K562 (cell line): Measurements from ENCODE around the gene FSD1L. TPM values are rescaled to one million over a fixed set of nuclear protein-coding genes. Genes with fewer than 3 reads are reported as not detected.

Experiments
- ATAC-seq: fragments of 200-7000 bp; cut with Tn5 transposase; 3 replicates; pipeline ENCODE4 v1.9.1; 2020; ENCODE audit warnings: moderate library complexity
- BruUV-seq: library from RNA; stranded (reverse); fragments of 400-500 nt; replicated peaks from 2 replicates; lab custom pipeline; 2021; lab: Mats Ljungman, UMichigan
- CTCF ChIA-PET: fragments of 300-600 bp; formaldehyde crosslinking; extraction: SDS; loops from one replicate; lab custom pipeline; 2021; ENCODE audit warnings: low intra/inter-chr PET ratio; lab: Yijun Ruan, JAX
- POLR2A ChIA-PET: fragments of 300-600, 350-650 bp; sonication (Branson Sonifier 250); formaldehyde crosslinking; extraction: SDS; loops from one replicate; lab custom pipeline; 2021; ENCODE audit warnings: antibody characterized with exemption, inconsistent platforms; lab: Yijun Ruan, JAX
- DNase-seq, 4 experiments: peaks; one replicate each; pipeline versions ENCODE4 v3.0.0 to v3.0.0-alpha.2; 2011 to 2018; ENCODE audit warnings: low spot score in 3 of 4, mixed read lengths in 3 of 4; ENCODE audit errors: extremely low read depth in 1 of 4
- FAIRE-seq: peaks from 2 replicates; lab custom pipeline; 2011; peaks lifted over from hg19 to GRCh38; lab: Jason Lieb, UNC
- H2AFZ ChIP-seq: 2 replicates; pipeline ENCODE4 v1.6.0; 2011; ENCODE audit warnings: low read depth, low read length, control low read depth, inconsistent platforms
- H3K27ac ChIP-seq: fragments of 200-600 bp; 3 replicates; pipeline ENCODE4 v1.8.0; 2011; ENCODE audit warnings: low read depth, mild to moderate bottlenecking, control low read depth, inconsistent platforms, low read length, moderate library complexity, mixed read lengths; ENCODE audit errors: extremely low read depth
- H3K27me3 ChIP-seq, 2 experiments: fragments of 300-600 bp in 1 of 2; 2 replicates in 1 of 2; 3 replicates in 1 of 2; pipeline versions ENCODE4 v1.6.0 to v1.8.0; 2011; ENCODE audit warnings: inconsistent platforms in 2 of 2, low read length in 2 of 2, mild to moderate bottlenecking in 1 of 2, mixed read lengths in 1 of 2, moderate library complexity in 1 of 2; ENCODE audit not compliant: control insufficient read depth in 2 of 2, insufficient read depth in 2 of 2
- H3K36me3 ChIP-seq: fragments of 300-600 bp; 3 replicates; pipeline ENCODE4 v1.8.0; 2011; ENCODE audit warnings: mild to moderate bottlenecking, low read length, inconsistent platforms; ENCODE audit not compliant: control insufficient read depth, insufficient read depth
- H3K4me1 ChIP-seq, 2 experiments: fragments of 200-600 bp in 1 of 2; replicated peaks in 1 of 2; 2 replicates in 1 of 2; 3 replicates in 1 of 2; pipeline versions ENCODE4 v1.5.1 to v1.8.0; 2011; ENCODE audit warnings: inconsistent platforms in 2 of 2, low read length in 2 of 2, mild to moderate bottlenecking in 1 of 2, mixed read lengths in 1 of 2, moderate library complexity in 1 of 2; ENCODE audit not compliant: control insufficient read depth in 2 of 2, insufficient read depth in 2 of 2
- H3K4me2 ChIP-seq: 2 replicates; pipeline ENCODE4 v1.6.1; 2011; ENCODE audit warnings: low read length, control low read depth, inconsistent platforms, mixed read lengths; ENCODE audit not compliant: insufficient read depth
- H3K4me3 ChIP-seq: fragments of 200-600 bp; sonication (generic), shearing (Covaris generic); 2 replicates; pipeline ENCODE4 v1.5.1; 2016; ENCODE audit warnings: control low read depth, inconsistent platforms
- H3K79me2 ChIP-seq: fragments of 200-600 bp; 3 replicates; pipeline ENCODE4 v1.8.0; 2011; ENCODE audit warnings: low read length, inconsistent platforms; ENCODE audit not compliant: control insufficient read depth, insufficient read depth
- H3K9ac ChIP-seq, 2 experiments: 2 replicates each; pipeline versions ENCODE4 v1.6.0 to v1.6.1; 2011; ENCODE audit warnings: low read depth in 2 of 2, low read length in 2 of 2, control low read depth in 1 of 2, inconsistent platforms in 1 of 2, mild to moderate bottlenecking in 1 of 2, mixed read lengths in 1 of 2; ENCODE audit not compliant: insufficient read depth in 1 of 2
- H3K9me1 ChIP-seq: one replicate; pipeline ENCODE4 v1.6.0; 2011; ENCODE audit warnings: inconsistent platforms, mild to moderate bottlenecking, low read length, moderate library complexity; ENCODE audit not compliant: control insufficient read depth, insufficient read depth
- H3K9me3 ChIP-seq: replicated peaks from 2 replicates; pipeline ENCODE4 v1.5.1; 2011; ENCODE audit warnings: low read depth, low read length, inconsistent platforms; ENCODE audit not compliant: control insufficient read depth, insufficient read depth
- H4K20me1 ChIP-seq: replicated peaks from 2 replicates; pipeline ENCODE4 v1.6.1; 2011; ENCODE audit warnings: low read length, inconsistent platforms, mixed read lengths; ENCODE audit not compliant: control insufficient read depth, insufficient read depth
- FOXK2 ChIP-seq, 2 experiments: fragments of 450-650 bp; IDR thresholded peaks in 1 of 2; conservative IDR thresholded peaks in 1 of 2; 2 replicates each; pipeline ENCODE4 v1.6.1; 2016; ENCODE audit warnings: low read depth in 2 of 2, mild to moderate bottlenecking in 1 of 2
- KLF13 ChIP-seq: fragments of 450-650 bp; IDR thresholded peaks from 2 replicates; pipeline ENCODE4 v1.6.1; 2016; ENCODE audit warnings: missing genetic modification characterization, low read depth, mild to moderate bottlenecking, missing compliant biosample characterization, moderate library complexity, borderline replicate concordance
- MEF2A ChIP-seq: IDR thresholded peaks from 2 replicates; pipeline ENCODE4 v1.6.1; 2011; ENCODE audit warnings: low read depth, mild to moderate bottlenecking, low read length, moderate library complexity; ENCODE audit not compliant: control insufficient read depth
- MIER1 ChIP-seq: fragments of 450-650 bp; IDR thresholded peaks from 2 replicates; pipeline ENCODE4 v1.6.1; 2016; ENCODE audit warnings: antibody characterized with exemption, mild to moderate bottlenecking, low read depth
- NRF1 ChIP-seq, 2 experiments: fragments of 450-650 bp; IDR thresholded peaks in 1 of 2; conservative IDR thresholded peaks in 1 of 2; 2 replicates each; pipeline ENCODE4 v1.6.1; 2014; ENCODE audit warnings: mild to moderate bottlenecking in 2 of 2
- STAG1 ChIP-seq: sonication (generic); formaldehyde crosslinking; IDR thresholded peaks from 2 replicates; pipeline ENCODE4 v1.5.0; 2020; ENCODE audit warnings: missing genetic modification reagents, borderline replicate concordance
- U2AF2 ChIP-seq: fragments of 200-400 bp; formaldehyde crosslinking; optimal IDR thresholded peaks from 2 replicates; pipeline ENCODE3; 2017; ENCODE audit warnings: low read depth, mild to moderate bottlenecking, low read length
- ZNF75A ChIP-seq: fragments of 450-650 bp; formaldehyde crosslinking; IDR thresholded peaks from 2 replicates; pipeline ENCODE4 v1.4.0; 2020; ENCODE audit warnings: mild to moderate bottlenecking
- in situ Hi-C: fragments of 300-500 bp; cut with MboI; formaldehyde crosslinking; loops from 4 replicates; pipeline ENCODE4 v1.15.0; 2018; ENCODE audit warnings: inconsistent platforms, mixed read lengths
- intact Hi-C: fragments of 100-400 bp; cut with micrococcal nuclease; formaldehyde crosslinking; loops from 2 replicates; pipeline ENCODE4 v1.14.2; 2022
- polyA plus RNA-seq, 8 experiments: library from polyadenylated mRNA; depleted of rRNA in 4 of 8; stranded (reverse) in 5 of 8; unstranded in 3 of 8; fragments of >200 nt; fragmentation: Nextera tagmentation in 2 of 8; fragmentation: Illumina TruSeq in 1 of 8; extraction: Ambion mirVana in 2 of 8; extraction: Trizol in 1 of 8; gene quantifications; 2 replicates each; pipeline versions ENCODE4 v1.2.1 to v1.2.3, GENCODE V29; 2011 to 2014; ENCODE audit warnings: inconsistent platforms in 1 of 8, missing spikeins in 1 of 8
- total RNA-seq, 7 experiments: library from RNA; depleted of rRNA in 6 of 7; stranded (reverse); fragments of >200 nt in 6 of 7; fragmentation: Illumina TruSeq in 2 of 7; extraction: Trizol in 2 of 7; gene quantifications; 2 replicates each; pipeline versions ENCODE4 v1.2.1 to v1.2.3, GENCODE V29; 2011 to 2021; ENCODE audit warnings: low replicate concordance in 1 of 7
- TF ChIP-seq, protein P1 (sequence below): fragments of 450-650 bp; formaldehyde crosslinking; IDR thresholded peaks from 2 replicates; pipeline ENCODE4 v1.4.0; 2022; ENCODE audit warnings: missing genetic modification characterization

Gene FSD1L
- total and polyA plus RNA-seq, 9 of the 15 experiments (the other 6 are each of a cell fraction or from before 2014, with no cell fraction given) = 0.95 to 4.2 (median 2.1) TPM

- TF ChIP-seq STAG1 (CRISPR knock-in tag) (no peak), U2AF2 (no peak), FOXK2 (conservative IDR thresholded peaks at IDR 0.05 in 1 of 2, IDR thresholded peaks at IDR 0.05 in 1 of 2; ENCODE audit: low read depth in 2 of 2) (peak; percentile 45 to 58; a peak in 2 of 4 replicates), KLF13 (no peak), MIER1 (no peak), ZNF75A (no peak)
- TF ChIP-seq, protein P1, sequence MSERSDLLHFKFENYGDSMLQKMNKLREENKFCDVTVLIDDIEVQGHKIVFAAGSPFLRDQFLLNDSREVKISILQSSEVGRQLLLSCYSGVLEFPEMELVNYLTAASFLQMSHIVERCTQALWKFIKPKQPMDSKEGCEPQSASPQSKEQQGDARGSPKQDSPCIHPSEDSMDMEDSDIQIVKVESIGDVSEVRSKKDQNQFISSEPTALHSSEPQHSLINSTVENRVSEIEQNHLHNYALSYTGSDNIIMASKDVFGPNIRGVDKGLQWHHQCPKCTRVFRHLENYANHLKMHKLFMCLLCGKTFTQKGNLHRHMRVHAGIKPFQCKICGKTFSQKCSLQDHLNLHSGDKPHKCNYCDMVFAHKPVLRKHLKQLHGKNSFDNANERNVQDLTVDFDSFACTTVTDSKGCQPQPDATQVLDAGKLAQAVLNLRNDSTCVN = no peak
Observed at GRCh38 chr9:105438141-105438806, 9.6 kb upstream of the FSD1L start (continued).

- Histone ChIP-seq H3K79me2 (no peaks in the 10 kb centered on the region), H3K9me1 (no peaks in the 10 kb centered on the region), H3K36me3 (no peaks in the 10 kb centered on the region), H3K27me3 (no peaks in the 10 kb centered on the region), H3K4me1 (no peaks in the 10 kb centered on the region; a peak in 1 of 5 replicates), H3K4me3 (no peak overlapping the region), H3K9me3 (no peaks in the 10 kb centered on the region), H4K20me1 (no peaks in the 10 kb centered on the region), H3K27ac (no peak overlapping the region), H3K9ac (no peak overlapping the region), H2AFZ (no peak overlapping the region), H3K4me2 (no peak overlapping the region)
- peak; percentile 80; the same call in 1 of the 2 replicates for TF ChIP-seq MEF2A
- no peak for TF ChIP-seq NRF1 (conservative IDR thresholded peaks at IDR 0.05 in 1 of 2, IDR thresholded peaks at IDR 0.05 in 1 of 2)
- FAIRE-seq = no peak
- CTCF ChIA-PET = no interaction called here
- no peak for DNase-seq
- POLR2A ChIA-PET = no interaction called here
- intact Hi-C loops = no loop called here
- peak; percentile 36; the same call in 1 of the 3 replicates for ATAC-seq
- no TSS peak for BruUV-seq
- in situ Hi-C loops = no loop called here
Observed at GRCh38 chr9:105439428-105439827, 8.4 kb upstream of the FSD1L start.
